Measurements from ENCODE around the gene IKZF5.

The IKZF5 gene

GRCh38 chr10:123018531-123018930 is 9.9 kb upstream of the IKZF5 start:
- Histone ChIP-seq H3K27ac (ENCODE audit: low read depth, low read length) (no peak overlapping the region), H3K4me2 (ENCODE audit: low read length) (no peak overlapping the region), H4K20me1 (ENCODE audit: control insufficient read depth, insufficient read depth, low read depth, low read length) (no peaks in the 10 kb centered on the region), H3K9me3 (ENCODE audit: control insufficient read depth, insufficient read depth, low read length) (no peaks in the 10 kb centered on the region), H3K4me1 (ENCODE audit: control insufficient read depth, low read length) (peaks cover 4% of the 10 kb centered on the region; the same call in 1 of the 2 replicates), H3K27me3 (ENCODE audit: control insufficient read depth, low read length) (no peaks in the 10 kb centered on the region), H3K79me2 (ENCODE audit: control insufficient read depth, low read length) (no peaks in the 10 kb centered on the region), H3K4me3 (ENCODE audit: low read length) (no peak overlapping the region), H3K36me3 (ENCODE audit: control insufficient read depth, low read length) (no peaks in the 10 kb centered on the region), H3K9me2 (replicated peaks; ENCODE audit: control insufficient read depth, low read length) (no peaks in the 10 kb centered on the region), H3F3A (ENCODE audit: control insufficient read depth, insufficient read depth) (no peaks in the 10 kb centered on the region)
- TF ChIP-seq, protein P1, sequence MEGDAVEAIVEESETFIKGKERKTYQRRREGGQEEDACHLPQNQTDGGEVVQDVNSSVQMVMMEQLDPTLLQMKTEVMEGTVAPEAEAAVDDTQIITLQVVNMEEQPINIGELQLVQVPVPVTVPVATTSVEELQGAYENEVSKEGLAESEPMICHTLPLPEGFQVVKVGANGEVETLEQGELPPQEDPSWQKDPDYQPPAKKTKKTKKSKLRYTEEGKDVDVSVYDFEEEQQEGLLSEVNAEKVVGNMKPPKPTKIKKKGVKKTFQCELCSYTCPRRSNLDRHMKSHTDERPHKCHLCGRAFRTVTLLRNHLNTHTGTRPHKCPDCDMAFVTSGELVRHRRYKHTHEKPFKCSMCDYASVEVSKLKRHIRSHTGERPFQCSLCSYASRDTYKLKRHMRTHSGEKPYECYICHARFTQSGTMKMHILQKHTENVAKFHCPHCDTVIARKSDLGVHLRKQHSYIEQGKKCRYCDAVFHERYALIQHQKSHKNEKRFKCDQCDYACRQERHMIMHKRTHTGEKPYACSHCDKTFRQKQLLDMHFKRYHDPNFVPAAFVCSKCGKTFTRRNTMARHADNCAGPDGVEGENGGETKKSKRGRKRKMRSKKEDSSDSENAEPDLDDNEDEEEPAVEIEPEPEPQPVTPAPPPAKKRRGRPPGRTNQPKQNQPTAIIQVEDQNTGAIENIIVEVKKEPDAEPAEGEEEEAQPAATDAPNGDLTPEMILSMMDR (IDR thresholded peaks at IDR 0.05; ENCODE audit: low read depth, low read length, poor library complexity, severe bottlenecking) = no peak
- TF ChIP-seq EZH2phosphoT487 (IDR thresholded peaks at IDR 0.05; ENCODE audit: borderline replicate concordance, low read length) = no peak

DNA sequence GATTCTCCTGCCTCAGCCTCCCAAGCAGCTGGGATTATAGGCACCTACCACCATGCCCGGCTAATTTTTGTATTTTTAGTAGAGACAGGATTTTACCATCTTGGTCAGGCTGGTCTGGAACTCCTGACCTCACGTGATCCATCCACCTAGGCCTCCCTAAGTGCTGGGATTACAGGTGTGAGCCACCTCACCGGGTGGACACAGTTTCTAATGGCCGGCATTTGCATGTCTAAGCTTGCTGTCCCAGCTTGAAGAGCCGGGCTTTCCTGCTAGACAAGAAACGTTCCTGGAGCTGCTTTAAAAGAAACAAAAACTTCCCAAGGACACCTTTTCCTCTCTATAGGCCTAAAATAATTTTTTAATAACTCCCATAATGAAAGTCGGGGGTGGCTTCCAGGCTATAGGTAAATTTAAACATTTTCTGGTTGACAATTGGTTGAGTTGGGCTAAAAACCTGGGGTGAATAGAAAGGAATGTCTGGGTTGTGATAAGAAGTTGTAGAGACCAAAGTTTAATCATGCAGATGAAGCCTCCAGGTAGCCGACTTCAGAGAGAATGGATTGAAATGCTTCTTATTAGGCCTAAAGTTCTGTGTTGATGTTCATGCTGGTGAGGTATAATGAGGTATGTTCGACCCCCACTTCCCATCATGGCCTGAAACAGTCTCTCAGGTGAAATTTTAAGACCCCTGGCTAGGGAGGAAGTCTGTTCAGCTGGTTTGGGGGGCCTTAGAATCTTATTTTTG is 9.0 kb upstream of the IKZF5 start:
- peaks cover 4% of the 10 kb centered on the region; the same call in 1 of the 2 replicates for H3K4me1 ChIP-seq (ENCODE audit: control insufficient read depth, low read length)
- H4K20me1 ChIP-seq (ENCODE audit: control insufficient read depth, insufficient read depth, low read depth, low read length) = no peaks in the 10 kb centered on the region
- no peaks in the 10 kb centered on the region for H3K9me3 ChIP-seq (ENCODE audit: control insufficient read depth, insufficient read depth, low read length)
- no peak overlapping the region for H3K4me2 ChIP-seq (ENCODE audit: low read length)
- no peaks in the 10 kb centered on the region for H3K9me2 ChIP-seq (replicated peaks; ENCODE audit: control insufficient read depth, low read length)
- no peaks in the 10 kb centered on the region for H3K36me3 ChIP-seq (ENCODE audit: control insufficient read depth, low read length)
- H3K4me3 ChIP-seq (ENCODE audit: low read length) = no peak overlapping the region
- no peaks in the 10 kb centered on the region for H3F3A ChIP-seq (ENCODE audit: control insufficient read depth, insufficient read depth)
- no peaks in the 10 kb centered on the region for H3K79me2 ChIP-seq (ENCODE audit: control insufficient read depth, low read length)
- TF ChIP-seq, protein P1 (IDR thresholded peaks at IDR 0.05; ENCODE audit: low read depth, low read length, poor library complexity, severe bottlenecking) = no peak
- no peak for TF ChIP-seq EZH2phosphoT487 (IDR thresholded peaks at IDR 0.05; ENCODE audit: borderline replicate concordance, low read length)
- no peak overlapping the region for H3K27ac ChIP-seq (ENCODE audit: low read depth, low read length)
- no peaks in the 10 kb centered on the region for H3K27me3 ChIP-seq (ENCODE audit: control insufficient read depth, low read length)

DNA sequence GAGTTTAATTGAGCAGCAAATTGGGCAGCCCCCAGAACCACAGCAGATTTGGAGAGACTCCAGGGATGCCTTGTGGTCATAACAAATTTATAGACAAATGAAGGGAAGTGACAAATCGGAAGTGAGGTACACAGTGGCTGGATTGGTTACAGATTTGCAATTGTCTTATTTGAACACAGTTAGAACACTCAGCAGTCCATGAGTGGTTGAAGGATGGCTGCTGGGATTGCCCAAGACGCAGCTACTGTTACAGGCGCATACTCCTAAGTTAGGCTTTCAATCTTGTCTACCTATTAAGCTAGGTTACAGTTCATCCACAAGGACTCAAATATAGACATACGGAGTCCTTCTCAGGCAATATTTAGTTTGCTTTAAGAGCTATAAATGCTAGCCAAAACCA is 7.6 kb upstream of the IKZF5 start:
- Histone ChIP-seq H3K9me3 (ENCODE audit: control insufficient read depth, insufficient read depth, low read length) (no peaks in the 10 kb centered on the region), H3K27me3 (ENCODE audit: control insufficient read depth, low read length) (no peaks in the 10 kb centered on the region), H3K4me3 (ENCODE audit: low read length) (no peak overlapping the region), H3K79me2 (ENCODE audit: control insufficient read depth, low read length) (no peaks in the 10 kb centered on the region), H3K27ac (ENCODE audit: low read depth, low read length) (no peak overlapping the region), H3K4me1 (ENCODE audit: control insufficient read depth, low read length) (no peaks in the 10 kb centered on the region), H3K9me2 (replicated peaks; ENCODE audit: control insufficient read depth, low read length) (no peaks in the 10 kb centered on the region), H3K4me2 (ENCODE audit: low read length) (no peak overlapping the region), H3K36me3 (ENCODE audit: control insufficient read depth, low read length) (no peaks in the 10 kb centered on the region), H3F3A (ENCODE audit: control insufficient read depth, insufficient read depth) (no peaks in the 10 kb centered on the region), H4K20me1 (ENCODE audit: control insufficient read depth, insufficient read depth, low read depth, low read length) (no peaks in the 10 kb centered on the region)
- TF ChIP-seq, protein P1 (IDR thresholded peaks at IDR 0.05; ENCODE audit: low read depth, low read length, poor library complexity, severe bottlenecking) = no peak
- no peak for TF ChIP-seq EZH2phosphoT487 (IDR thresholded peaks at IDR 0.05; ENCODE audit: borderline replicate concordance, low read length)

Measured in DOHH2 (cell line).